Lung microvascular endothelial cell (primary cell): ENCODE results near the gene CIC. TPM values are rescaled to one million over a fixed set of nuclear protein-coding genes. Genes with fewer than 3 reads are reported as not detected.
"Not testable (repeated sequence)": the region's sequence is repeated elsewhere in the genome, so short reads cannot be mapped to it uniquely, and the experiment has no call there.

ENCODE experiments used
- DNase-seq, 2 donors: peaks; one replicate each; pipeline versions ENCODE4 v3.0.0 to v3.0.0-alpha.2; 2010; ENCODE audit warnings: low read depth in 2 of 2
- total RNA-seq: library from RNA; depleted of rRNA; stranded (reverse); fragments of >200 nt; gene quantifications from 2 replicates; pipeline ENCODE4 v1.2.1, GENCODE V29; 2014

Gene CIC
- total RNA-seq, 1 donor from 2014 or later, result 9.3 TPM

- DNase-seq, result not testable (repeated sequence)
These were observed 62.3 kb downstream of the CIC start for GRCh38 chr19:42331333-42331732.

GRCh38 chr19:42332059-42332458 lies 63.0 kb downstream of the CIC start:
- DNase-seq, result peak in 1 of 2 donors; percentile 19

- DNase-seq, result no peak
These were observed 64.0 kb downstream of the CIC start for GRCh38 chr19:42333018-42333417.

- no peak for DNase-seq
These were observed 65.1 kb downstream of the CIC start for GRCh38 chr19:42333975-42334696.

GRCh38 chr19:42334697-42335373 lies 65.8 kb downstream of the CIC start:
- no peak for DNase-seq

- no peak for DNase-seq
These were observed 66.4 kb downstream of the CIC start for GRCh38 chr19:42335374-42335936.

- DNase-seq, result no peak
These were observed 66.9 kb downstream of the CIC start for GRCh38 chr19:42335971-42336370.

GRCh38 chr19:42339126-42339860 lies 70.2 kb downstream of the CIC start:
- not testable (repeated sequence) for DNase-seq

- DNase-seq, result not testable (repeated sequence)
These were observed 70.9 kb downstream of the CIC start for GRCh38 chr19:42339922-42340321.

GRCh38 chr19:42343344-42344110 lies 74.5 kb downstream of the CIC start:
- no peak for DNase-seq

GRCh38 chr19:42344336-42344893 lies 75.4 kb downstream of the CIC start:
- DNase-seq, result no peak

Other genes starting within 250 kb of the CIC start
- gene GRIK5, start 199.0 kb upstream of the CIC start, total RNA-seq, result not detected in 2 replicates
- gene ZNF574, start 193.1 kb upstream of the CIC start, total RNA-seq, result 6.3 and 9.1 TPM in 2 replicates
- 0.20 and 0.22 TPM in 2 replicates for gene POU2F2, start 136.8 kb upstream of the CIC start, total RNA-seq
- gene DEDD2, start 51.6 kb upstream of the CIC start, total RNA-seq, result 15.0 and 18.3 TPM in 2 replicates
- gene ZNF526, start 48.9 kb upstream of the CIC start, total RNA-seq, result 4.6 and 6.5 TPM in 2 replicates
- 8.3 and 11.3 TPM in 2 replicates for gene GSK3A, start 26.6 kb upstream of the CIC start, total RNA-seq
- gene ERF, start 14.1 kb upstream of the CIC start, total RNA-seq, result 17.9 and 19.2 TPM in 2 replicates
- gene PRR19, start 32.9 kb downstream of the CIC start, total RNA-seq, result 0.20 and 0.44 TPM in 2 replicates
- 26.8 and 29.6 TPM in 2 replicates for gene PAFAH1B3, start 33.4 kb downstream of the CIC start, total RNA-seq
- not detected in 2 replicates for gene TMEM145, start 44.1 kb downstream of the CIC start, total RNA-seq
- gene MEGF8, start 56.4 kb downstream of the CIC start, total RNA-seq, result 17.7 and 25.0 TPM in 2 replicates
- not detected in 2 replicates for gene CNFN, start 121.0 kb downstream of the CIC start, total RNA-seq
- gene LIPE, start 158.1 kb downstream of the CIC start, total RNA-seq, result 2.6 and 3.9 TPM in 2 replicates
- gene CXCL17, start 173.7 kb downstream of the CIC start, total RNA-seq, result not detected in 2 replicates